Measurements from ENCODE around the gene HRAS.

Gene HRAS

DNA sequence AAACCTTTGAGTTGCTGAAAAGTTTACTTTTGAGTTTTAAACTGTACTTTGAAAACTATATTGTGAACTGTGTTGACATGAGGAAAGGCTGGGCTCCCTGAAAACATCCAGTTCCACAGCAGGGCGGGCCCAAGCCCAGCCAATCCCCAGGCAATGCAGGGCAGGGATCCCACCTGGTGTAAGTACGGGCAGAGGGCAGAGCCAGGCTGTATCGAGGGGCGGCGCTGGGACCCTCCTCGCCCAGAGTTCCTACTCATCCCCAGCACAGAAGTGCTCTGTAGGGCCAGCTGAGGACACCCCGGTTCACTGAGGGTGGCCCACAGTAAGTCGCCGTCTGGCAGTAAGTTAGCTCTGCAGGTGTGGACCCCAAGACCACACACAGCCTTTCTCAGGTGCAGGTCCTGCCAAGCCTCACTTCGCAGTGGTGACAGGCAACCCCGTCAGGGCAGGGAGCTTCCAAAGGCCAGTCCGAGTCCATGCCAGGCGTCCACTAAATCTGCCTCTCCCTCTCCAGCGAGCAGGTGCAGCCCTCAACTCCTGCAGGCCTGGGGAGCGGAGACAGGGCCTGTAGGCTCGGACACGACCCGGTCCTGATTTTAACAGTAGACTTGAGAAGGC lies 31.7 kb upstream of the HRAS start:
- DNase-seq = no peak

DNA sequence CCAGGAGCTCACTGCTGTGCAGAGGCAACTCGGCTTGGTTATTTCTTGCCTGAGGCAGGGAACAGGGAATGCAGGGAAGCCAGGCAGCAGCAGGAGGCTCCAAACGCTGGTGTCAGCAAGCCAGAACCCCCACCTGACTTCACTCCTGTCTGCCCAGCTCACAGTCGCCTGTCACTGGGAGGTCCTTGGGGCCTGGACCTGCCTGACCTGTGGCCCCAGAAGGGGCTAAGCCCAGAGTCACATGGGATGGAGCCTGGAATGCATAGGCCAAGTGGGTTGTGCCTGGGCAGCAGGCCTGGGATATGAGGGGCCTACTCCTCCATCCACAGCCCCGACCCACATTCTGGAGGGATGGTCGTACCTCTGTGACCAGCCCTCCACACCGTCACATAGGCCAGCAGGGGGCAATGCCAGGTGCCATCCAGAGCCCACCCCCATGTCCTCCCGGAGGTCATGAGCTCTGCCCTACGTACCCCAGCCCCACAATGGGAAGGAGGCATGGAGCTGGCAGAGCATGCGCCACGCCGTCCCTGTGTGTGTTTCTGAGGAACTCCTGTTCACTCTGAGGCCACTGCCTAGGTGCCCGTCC lies 30.6 kb upstream of the HRAS start:
- DNase-seq = no peak

DNA sequence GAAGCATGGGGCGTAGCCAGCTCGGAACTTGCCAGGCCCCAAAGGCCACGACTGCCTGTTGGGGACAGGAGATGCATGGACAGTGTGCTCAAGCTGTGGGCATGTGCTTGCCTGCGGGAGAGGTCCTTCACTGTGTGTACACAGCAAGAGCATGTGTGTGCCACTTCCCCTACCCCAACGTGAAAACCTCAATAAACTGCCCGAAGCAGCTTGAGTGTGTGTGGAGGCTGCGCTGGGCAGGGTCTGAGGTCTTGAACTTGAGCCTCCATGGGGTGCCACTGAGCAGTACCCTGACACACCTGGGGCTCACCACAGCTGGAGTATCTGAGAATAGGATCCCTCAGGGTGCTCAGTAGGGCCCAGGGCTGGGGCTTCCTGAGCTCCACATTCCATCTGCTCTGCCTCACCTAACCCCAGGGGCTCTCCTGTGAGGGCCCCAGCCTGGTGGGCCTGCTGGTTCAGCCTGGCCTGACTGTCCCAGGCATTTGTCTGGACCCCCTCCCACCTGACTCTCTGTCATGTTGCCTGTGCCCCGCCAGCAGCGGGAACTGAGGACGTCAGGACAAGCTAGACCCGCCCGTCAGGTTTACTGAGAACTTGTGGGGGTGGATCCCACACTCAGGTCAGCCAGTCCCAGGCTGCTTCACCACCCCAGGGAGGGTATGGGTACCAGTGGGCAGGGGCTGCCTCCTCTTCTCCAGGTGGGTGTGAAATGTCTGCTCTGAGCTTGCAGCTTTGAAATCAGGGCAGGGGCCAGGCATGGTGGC lies 28.6 kb upstream of the HRAS start:
- DNase-seq = no peak

DNA sequence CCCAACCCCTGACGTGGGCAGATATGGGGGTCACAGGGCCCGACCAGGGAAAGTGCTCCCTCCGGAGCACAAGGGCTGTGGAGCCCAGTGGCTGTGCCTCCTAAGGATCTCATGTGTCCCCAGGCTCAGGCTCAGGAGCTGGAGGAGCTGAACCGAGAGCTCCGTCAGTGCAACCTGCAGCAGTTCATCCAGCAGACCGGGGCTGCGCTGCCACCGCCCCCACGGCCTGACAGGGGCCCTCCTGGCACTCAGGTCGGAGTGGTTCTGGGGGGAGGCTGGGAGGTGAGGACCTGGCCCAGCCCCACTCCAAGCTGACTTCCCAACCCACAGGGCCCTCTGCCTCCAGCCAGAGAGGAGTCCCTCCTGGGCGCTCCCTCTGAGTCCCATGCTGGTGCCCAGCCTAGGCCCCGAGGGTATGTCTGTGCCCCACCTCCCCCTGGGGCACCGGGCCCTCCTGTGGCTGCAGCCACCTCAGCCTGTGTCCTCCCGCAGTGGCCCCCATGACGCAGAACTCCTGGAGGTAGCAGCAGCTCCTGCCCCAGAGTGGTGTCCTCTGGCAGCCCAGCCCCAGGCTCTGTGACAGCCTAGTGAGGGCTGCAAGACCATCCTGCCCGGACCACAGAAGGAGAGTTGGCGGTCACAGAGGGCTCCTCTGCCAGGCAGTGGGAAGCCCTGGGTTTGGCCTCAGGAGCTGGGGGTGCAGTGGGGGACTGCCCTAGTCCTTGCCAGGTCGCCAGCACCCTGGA lies 27.9 kb upstream of the HRAS start:
- no peak for DNase-seq

DNA sequence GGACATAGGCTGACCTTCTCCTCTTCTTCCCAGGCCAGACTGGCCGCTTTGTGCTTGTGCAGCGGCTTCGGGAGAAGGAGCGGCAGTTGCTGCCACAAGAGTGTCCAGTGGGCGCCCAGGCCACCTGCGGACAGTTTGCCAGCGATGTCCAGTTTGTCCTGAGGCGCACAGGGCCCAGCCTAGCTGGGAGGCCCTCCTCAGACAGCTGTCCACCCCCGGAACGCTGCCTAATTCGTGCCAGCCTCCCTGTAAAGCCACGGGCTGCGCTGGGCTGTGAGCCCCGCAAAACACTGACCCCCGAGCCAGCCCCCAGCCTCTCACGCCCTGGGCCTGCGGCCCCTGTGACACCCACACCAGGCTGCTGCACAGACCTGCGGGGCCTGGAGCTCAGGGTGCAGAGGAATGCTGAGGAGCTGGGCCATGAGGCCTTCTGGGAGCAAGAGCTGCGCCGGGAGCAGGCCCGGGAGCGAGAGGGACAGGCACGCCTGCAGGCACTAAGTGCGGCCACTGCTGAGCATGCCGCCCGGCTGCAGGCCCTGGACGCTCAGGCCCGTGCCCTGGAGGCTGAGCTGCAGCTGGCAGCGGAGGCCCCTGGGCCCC lies 26.8 kb upstream of the HRAS start:
- DNase-seq = no peak

DNA sequence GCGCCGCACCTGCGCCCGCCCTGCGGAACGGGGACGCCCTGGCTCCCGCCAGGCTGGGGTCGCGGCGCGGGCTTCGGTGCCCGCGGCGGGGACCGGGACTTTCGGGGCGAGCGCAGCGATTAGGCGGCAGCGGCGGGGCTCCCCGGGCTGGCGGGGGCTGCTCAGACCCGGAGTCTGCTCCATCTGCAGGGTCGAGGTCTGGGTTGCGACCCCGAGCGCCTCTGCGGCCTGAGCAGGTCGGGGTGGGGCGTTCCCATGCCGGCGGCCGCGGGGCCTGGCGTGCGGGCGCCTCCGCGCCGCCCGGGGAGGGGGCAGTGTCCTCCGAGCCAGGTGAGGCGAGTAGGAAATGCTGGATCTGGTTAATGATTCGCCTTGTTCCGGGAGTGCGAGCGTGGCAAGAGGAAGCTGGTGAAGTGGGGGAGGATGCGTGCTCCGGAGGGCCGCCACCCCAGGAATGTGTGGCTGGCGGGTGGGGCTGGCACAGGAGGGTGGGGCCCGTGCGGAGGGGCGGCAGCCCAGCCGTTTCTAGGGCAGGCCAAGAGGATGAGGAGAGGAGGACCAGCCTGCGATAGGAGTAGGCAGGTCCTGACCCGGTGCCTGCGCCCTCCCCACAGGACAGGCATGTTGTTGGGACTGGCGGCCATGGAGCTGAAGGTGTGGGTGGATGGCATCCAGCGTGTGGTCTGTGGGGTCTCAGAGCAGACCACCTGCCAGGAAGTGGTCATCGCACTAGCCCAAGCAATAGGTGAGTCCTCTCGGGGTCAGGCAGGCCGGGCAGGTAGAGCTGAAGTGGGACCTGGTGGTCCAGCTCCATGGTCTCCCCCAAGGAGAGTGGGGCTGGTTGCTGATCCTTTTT lies 26.0 kb upstream of the HRAS start:
- DNase-seq = no peak

DNA sequence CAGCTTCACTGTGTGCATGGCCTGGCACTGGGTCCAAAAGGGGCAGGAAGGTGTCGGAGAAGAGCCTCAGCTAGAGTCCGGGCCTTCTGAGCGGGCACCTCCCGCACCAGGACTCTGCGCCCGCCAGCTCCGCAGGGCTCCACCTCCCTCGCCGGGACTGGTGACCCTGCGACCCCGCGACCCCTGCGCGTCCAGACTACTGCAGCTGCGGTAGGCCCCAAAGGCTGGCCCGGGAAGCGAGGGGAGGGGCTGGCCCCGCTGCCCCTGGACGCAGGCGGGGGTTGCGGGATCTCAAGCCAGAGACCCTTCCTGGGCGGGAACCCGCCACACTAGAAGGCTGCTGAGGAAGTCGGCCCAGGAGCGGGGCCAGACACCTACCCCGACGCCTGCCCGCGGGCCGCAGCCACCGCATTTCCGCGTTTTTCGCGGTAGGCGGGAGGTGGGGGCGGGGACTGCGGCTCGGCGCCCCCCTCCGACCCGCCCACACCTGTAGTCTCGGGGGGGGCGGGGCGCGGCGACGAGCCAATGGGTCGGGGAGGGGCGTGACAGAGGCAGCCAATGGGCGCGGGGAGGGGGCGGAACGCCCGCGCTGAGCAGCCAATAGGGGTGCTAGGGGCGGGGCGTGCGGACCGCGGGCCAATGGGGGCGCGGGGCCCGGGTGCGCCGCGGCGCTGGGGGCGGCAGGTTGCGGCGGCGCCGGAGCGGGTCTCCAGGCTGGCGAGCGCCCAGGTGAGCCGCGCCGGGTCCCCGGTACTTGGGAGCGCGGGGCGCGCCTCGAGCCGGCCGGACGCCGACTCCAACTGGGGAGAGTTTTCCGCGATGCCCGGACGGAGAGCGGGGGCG lies 25.1 kb upstream of the HRAS start, which contains the start of the genes LMNTD2 and RASSF7:
Gene LMNTD2, minus strand, starts transcription at position 434 of the 843 bp plus-strand sequence. Its CDS starts 22 bp downstream, at position 412.
Gene RASSF7, plus strand, starts transcription at position 666 of the 843 bp plus-strand sequence. CDS start 799 bp downstream, outside the sequence.
- peak; percentile 78 for DNase-seq

DNA sequence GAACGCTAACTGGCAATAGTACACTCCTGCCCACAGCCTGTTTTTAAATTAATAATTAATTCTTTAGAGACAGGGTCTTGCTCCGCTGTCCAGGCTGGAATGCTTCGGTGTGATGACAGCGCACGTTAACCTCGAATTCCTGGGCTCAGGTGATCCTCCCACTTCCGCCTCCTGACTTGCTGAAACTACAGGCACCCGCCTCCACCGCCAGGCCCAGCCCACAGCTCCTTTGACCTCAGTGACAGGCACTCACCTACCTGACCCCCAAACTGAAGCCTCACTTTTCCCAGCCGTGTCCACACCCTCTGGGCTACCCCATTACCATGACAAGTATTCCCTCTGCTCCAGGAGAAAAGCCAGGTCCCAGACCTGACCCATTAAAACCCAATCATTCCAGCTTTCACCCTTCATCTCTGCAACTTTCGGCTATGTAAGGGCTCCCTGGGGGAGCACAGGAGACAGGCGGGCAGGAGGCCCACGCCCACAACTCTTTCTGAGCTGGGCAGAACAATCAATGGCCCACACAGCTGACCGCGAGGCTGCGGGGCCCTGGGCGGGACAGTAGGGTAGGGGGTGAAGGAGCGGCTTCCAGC lies 24.4 kb upstream of the HRAS start:
- no peak for DNase-seq

DNA sequence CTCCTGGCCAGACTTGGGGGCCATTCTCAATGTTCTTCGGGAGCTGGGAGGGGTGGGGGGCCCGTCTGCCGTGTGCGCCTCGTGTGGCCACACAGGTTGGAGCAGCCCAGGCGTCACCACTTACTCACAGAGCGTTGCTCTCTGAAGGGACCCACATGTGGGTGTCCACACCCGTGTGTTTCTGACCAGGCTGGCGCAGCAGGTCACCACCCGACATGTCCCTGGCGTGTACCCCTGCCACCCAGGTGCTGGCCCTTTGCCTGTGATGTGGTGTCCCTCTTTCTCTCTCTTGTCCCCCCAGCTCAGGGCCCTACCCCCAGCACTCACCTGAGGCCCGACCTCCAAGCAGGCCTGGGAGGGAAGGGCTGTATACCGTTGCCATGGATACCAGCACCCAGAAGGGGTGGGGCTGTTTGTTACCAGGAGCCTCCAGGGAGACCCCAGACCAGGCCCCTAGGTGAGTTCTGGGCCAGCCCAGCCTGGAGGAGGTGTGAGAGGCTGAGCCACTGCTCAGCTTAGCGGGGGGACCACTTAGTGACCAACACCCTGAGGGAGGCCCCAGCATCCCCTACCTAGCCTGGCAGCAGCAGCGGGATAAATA lies 23.7 kb upstream of the HRAS start:
- no peak for DNase-seq

DNA sequence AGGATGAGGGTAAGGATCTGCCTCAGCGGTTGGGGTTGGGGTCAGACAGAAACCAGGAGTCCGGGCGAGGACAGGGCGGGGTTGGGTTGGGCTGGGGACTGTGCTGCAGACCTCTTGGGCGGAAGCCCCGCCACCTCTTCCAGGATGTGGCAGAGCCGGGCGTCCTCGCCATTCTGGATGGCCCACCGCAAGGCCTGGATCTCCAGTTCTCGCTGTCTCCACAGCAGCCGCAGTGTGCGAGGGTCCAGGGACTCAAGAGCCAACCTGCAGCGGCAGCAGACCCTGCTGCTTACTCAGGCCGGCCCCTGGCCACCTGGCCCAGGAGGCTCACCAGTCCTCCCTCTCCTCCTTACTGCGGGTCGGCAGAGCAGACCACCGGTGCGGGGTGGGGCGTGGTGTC lies 23.1 kb upstream of the HRAS start:
- no peak for DNase-seq

DNA sequence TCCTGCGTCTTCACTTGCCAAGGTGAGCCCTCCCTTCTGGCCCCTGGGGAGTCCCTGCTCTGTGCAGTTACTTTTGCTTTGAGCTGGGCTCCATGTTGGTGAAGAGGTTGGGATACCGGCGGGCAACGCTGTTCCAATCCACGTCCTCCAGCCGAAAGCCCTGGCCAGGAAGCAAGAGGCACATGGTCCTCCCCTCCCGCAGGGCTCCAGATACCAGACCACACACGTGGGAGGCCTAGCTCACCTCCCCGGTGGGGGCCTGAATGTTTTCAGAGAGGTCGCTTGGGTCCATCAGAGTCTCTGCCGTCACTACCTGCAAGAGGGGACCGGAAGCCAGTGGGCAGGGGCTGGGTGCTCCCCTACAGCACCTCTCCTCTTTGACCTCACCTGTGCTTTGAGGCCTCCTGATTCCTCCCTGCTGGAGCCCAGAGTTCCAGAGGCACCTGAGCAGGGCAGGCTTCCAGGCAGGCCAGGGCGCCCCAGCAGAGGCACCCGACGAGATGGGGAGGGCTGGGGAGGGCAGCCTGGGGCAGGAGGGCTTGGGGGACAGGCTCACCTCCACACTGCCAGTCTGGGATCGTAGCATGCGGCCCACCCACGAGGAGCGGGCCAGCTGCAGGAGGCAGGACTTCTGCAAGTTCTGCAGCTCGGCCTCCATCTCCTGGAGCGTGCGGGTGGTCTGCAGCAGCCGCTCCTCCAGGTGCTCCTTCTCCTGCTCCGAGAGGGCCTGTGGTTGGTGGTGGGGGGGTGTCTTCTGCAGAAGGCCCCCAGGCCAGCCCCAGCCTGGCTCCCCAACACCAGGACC lies 22.2 kb upstream of the HRAS start:
- no peak for DNase-seq

DNA sequence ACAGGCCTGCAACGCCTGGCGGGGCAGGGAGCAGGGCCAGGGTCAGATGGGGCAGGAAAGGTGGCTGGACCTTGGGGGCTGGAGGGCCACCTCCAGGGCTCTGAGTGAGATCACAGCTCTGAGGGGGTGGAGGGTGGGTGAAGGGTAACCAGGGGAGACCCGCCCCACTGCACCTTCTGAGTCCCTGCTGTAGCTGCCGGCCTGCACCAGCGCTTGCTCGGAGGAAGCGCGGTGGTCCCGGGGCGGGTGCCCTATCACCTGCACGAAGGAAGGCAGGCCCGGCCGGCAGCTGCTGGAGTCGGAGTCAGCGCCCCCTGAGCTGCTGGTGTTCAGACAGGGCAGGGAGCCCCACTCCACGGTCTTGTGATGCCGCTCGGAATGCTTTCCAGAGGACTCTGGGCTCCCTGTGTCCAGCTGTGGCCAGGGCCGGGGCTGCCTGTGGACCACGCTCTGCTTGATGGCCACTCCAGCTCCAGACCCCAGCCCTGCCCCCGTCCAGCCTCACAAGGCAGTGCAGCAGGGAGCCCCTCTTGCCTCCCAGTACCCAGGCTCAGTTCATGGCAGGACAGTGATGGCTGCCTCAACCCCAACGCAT lies 21.4 kb upstream of the HRAS start:
- no peak for DNase-seq

DNA sequence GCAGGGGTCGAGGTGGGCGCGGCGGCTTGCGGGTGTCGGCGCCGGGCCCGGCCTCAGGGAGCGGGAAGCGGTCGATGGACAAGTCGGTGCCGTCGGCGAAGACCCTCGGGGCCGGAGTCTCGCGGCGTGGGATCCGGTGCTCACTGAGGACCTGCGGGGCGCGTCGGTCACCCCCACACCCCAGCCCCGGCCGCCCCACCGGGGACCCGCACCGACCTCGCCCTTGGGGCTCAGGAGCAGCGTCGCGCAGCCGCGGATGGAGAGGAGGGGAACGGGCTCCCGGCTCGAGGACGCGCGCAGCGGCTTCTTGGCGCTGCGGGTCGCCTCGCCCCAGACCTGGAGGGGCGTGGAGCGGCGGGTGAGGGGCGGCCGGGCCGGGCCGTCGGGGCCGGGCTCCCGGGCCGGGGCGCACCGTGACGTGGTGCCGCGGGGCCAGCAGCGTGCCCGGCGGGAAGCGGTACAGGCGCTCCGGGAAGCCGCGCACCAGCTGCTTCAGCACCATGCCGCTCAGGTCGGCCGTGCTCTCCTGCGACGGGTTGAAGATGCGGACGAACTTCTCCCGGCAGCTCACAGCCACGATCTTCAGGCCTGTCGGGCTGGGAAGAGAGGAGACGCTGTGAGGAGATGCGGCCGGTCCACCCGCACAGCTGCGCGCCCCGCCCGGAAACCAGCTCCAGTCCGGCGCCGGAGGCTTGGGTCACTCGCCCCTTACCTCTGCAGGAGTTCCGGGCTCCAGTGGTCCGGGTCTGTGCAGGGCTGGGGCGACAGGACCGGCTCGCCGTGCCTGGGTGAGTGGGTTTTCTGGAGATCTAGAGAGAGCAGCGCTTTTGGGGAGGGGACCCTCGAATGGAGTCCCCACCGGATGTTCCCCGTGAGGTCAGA lies 20.6 kb upstream of the HRAS start:
- DNase-seq = no peak

DNA sequence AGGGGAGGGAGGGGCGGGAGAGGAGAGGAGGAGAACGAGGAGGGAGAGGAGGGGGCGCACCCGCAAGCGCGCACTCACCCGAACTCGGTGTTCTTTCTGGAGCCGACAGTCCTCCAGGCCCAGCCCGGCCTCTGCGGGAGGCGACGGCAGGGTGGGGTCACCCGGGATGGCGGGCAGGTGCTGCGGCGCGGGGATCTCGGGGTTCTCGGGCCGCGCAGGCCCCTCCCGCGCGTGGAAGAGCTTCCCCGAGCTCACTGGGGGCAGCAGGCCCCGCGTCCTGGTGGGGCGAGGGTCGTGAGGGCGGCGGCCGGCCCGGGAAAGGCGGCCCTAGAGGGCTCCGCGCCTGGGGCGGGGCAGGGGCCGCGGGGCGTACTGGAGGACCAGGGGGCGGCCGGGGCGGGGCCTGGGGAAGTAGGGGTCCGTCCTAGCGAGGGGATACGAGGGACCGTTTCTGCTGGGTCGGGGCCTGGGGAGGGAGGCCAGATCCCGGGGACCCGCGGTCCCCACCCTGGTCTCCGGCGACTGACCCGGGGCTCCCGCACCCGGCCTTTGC lies 19.9 kb upstream of the HRAS start:
- no peak for DNase-seq

DNA sequence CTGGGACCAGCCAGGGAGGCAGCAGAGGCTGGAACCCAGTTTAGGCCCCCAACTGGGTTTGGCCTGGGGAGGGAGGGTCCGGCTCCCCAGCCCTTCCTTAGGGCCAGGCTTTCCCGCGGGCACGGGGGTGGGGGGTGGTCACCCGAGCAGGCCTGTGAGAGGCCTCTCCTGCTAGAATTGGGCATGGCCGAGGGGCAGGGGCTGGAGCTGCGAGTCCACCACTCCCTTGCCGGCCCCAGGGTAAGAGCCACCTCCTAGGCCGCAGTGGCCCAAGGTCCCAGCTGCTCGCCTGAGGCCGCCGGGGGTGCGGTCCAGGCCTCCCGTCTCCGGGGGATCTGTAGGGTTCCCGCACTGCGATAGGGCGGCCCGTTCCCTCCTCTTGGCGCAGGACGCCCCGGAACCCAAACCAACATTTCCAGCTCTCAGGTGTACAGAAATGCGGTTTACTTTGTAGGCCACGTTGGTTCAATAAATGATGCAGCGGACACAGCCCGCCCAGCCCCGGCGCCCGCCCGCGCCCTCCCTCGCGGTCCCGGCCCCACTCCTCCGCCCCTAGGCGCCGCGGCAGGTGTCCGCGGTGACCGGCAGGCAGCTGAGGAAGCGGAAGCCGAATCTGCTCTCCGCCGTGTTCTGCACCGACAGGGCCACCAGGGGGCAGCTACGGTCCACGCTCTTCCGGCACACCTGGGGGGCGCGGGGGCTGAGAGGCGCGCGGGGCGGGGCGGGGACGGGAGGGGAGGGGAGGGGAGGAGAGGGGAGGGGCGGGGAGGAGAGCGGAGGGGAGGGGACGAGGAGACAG lies 19.3 kb upstream of the HRAS start:
- DNase-seq = peak; percentile 26

DNA sequence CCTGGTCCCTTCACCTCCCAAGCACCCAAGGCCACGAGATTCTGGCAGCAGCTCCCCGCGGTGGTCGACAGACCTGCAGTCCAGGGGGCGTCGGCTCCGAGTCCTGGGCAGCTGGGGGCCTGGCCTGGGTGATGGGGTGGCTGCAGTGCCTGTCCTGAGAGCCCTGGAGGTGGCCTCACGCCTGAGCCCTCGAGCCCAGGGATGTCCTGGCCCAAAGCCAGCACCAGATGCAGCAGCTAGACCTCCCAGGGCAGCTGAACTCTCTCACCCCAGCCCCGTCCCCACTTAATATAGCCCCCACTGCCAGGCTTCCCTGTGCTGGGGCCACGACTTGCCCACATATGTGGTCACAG lies 18.6 kb upstream of the HRAS start:
- no peak for DNase-seq
